CD4-positive, alpha-beta T cell treated with Interleukin-12 subunit alpha and Interleukin-12 subunit beta, for 1 hour (primary cell): ENCODE measurements around the gene MRPS15.
A peak's percentile ranks its signal among the peaks of the same experiment; 100 is the strongest.
"Not testable (repeated sequence)": the region's sequence is repeated elsewhere in the genome, so short reads cannot be mapped to it uniquely, and the experiment has no call there.

Experiments
- DNase-seq: peaks from one replicate; pipeline ENCODE4 v3.0.0-alpha.2; 2020

Gene MRPS15

DNA sequence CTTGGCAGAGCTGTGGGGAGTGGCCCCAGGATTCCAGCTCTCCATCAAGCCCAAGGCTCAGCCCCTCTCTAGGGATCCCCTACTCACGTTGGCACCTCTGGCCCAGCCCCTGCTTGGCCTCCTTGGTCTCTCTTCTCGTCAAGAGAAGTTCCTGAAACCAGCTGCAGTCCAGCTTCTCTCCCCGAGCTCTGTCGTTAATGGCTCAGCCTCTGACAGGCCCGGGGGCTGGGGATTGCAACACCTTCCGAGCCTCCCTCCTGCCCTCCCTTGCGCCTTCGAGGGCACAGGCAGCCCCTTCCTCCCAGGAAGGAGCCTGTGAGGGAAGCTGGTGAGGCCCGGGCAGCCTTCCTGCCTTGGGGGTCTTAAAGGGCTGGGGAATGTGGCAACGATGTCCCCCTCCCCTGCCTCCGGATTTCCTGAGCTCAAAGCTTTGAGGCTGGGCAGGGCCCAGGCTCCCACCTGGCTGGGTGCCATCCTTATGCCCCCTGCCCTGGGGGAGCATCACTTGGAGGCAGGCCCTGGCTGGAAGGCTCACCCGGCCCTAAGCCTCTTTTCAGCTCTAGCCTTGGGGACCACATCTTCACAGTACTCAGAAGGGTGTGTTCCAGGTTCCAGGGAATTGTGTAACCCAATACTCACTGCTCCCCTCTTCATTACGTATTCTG is 18.7 kb upstream of the MRPS15 start, which contains the start of gene CSF3R:
CSF3R (minus strand) TSS at position 190 of the 665 bp plus-strand sequence. CDS start 3,417 bp downstream, outside the sequence.
- no peak for DNase-seq

DNA sequence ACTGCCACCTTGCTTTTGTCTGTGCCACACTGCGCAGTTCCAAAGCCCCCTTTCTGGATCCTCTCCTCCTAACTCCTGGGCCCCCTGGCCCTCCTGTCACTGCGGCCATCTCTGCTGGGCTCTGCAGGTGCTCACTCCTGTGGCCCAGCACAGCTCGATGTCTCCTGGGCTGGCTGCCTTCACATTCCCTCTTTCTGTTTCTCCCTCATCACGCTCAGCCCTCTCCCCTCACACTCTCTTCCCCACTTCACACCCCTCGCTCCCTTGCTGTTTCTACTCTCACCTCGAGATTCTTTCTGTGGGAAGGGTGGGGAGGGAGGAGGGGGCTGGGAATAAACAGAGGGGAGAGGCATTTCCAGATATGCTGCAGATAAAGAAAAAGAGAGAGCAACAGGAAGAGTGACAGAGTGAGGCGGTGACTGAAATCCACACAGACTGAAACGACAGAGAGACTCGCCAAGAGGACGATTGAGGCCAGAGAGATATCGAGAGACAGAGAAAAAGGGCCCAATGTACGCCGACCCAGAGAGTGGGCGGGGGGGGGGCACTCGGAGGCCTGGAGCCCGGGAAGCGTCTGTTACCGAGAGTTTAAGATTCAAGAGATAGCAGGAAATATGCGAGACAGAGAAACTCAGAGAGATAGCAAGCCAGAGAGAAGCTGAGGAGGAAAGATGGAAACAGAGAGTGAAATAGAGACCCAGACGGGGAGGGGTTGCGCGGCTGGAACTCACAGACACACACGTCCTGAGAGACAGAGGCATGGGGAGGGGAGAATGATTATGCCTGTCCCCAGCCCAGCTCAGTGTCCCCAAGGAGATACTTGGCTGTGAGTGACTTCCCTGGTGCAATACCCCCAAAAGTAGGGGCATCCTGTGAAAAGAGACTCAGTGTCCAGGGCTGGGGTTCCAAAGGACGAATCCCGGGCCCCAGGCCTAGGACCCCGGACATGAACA is 17.9 kb upstream of the MRPS15 start:
- DNase-seq = no peak

DNA sequence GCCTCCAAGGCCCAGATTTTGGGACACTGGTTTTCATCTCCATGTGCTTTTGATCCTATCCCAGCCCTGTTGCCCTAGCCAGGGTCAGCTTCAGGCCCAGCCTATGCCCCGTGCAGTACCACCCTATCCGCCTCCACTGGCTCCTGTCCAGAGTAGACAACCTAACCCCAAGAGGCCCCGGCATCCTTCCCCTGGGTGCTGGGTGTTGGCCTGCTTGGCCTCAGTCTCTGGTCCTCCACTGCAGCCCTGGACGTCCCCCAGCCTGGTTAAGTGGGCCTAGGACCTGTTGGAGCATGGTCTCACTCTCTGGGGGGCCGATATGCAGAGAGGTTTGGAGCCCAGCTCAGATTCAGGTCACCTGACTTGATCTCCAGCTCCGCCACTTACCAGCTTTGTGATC is 16.9 kb upstream of the MRPS15 start:
- no peak for DNase-seq

DNA sequence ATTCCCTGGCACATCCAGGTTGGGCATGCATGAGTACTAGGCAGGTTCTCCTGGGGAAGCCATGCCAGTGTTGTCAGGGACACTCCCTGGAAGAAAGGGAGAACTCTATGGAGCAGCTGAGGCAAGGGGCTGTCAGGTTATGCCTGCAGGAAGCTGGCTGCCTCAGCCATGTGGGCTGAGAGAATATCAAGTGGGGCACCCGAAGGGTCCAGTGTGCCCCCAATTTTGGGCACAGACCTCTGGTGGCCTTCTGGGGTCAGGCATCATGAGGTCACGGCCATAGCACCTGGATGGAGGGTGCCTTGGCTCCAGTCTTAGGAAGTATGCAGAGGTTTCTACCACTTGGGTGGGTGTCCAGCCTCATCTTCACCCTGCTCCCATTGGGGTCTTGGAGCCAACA is 16.0 kb upstream of the MRPS15 start:
- DNase-seq = no peak

DNA sequence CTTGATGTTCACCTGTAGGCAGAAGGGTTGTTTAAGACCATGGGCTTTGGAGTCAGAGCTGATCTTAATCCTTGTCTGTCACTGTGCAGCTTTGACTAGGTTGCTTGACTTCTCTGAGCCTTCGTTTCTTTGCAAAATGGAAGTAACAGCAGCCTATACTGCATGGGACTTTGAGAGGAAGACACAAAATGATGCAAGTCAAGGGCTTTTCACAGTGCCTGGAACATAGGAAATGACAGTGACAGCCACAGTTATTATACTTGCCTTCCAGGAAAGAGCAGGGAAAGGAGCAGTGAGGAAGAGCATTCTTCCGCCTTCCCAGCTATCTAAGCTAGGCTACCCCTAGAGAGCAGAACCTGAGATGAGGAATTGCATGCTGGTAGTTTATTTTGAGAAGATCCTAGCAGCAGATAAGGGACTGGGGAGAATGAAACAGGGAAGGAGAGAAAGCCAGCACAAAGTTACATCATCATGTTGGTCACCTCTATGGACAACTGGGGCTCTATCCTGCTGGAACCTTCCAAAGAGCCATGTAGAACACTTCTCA is 15.4 kb upstream of the MRPS15 start:
- DNase-seq = no peak

DNA sequence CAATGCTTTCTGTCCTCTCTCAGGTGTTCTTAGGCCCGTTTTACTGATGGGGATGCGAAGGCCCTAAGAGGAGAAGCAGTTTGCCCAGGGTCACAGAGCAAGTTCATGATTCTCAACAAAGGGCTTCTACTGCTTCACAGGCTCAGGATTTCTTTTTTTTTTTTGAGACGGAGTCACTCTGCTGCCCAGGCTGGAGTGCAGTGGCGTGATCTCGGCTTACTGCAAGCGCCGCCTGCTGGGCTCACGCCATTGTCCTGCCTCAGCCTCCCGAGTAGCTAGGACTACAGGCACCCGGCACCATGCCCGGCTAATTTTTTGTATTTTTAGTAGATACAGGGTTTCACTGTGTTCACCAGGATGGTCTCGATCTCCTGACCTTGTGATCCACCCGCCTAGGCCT is 13.4 kb upstream of the MRPS15 start:
- DNase-seq = not testable (repeated sequence)

DNA sequence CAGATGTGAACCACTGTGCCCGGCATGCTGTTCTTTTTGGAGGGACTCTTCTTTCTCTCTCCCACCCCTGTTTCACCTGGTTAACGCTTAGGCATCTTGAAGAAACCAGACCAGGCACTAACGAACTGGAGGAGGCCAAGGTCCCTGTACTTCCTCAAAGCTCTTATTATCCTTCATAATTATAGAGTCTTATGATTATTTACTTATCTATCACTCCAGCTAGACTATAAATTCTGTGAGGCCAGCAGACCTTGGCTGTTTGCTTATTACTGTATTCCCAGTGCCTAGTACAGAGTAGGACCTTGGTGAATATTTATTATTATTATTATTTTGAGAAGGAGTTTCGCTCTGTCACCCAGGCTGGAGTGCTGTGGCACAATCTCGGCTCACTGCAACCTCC is 12.8 kb upstream of the MRPS15 start:
- no peak for DNase-seq

DNA sequence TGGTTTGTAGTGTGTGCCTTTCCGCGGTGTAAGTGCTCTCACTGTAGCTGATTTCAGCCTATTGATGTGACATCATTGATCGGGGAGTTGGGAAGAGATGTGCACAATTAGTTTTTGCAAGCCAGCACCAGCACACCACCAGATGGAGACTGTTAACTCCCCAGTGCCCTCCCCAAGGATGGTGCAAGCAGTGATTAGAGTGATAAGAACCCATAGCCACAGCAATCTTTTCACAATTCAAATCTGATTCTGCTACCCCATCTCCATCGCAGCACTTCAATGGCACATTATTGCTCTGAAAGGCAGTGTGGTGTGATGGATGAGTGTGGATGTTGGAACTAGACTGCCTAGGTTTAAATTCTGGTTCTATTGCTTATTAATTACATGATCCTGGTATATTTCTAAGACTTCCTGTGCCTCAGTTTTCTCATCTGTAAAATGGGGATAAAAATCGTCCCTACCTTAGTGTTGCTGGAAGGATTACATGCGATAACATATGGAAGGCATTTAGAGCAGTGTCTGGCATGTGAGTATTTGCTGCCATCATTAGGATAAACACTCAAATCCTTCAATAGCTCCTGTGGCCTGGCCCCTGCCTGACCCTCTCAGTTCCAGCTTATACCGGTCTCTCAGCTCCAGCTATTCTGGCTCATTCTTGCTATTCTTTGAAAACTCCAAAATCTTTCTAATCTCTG is 11.9 kb upstream of the MRPS15 start:
- DNase-seq = no peak

DNA sequence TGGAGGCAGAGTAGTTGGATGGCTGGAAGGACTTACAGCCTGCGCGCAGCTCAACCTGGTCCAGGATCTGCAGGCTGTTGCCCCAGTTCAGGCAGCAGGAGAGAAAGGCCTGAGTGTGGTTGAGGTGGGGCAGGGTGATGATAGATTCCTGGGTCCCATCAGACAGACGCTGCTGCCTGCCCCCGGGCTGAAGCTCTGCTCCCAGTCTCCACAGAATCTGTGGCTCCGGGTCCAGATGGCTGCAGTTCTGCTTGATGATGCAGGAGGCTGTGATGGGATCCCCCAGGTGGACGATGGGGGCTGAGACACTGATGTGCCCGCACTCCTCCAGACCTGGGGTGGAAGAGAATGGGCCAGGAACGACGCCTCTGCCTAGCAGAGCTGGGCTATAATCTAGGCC is 11.2 kb upstream of the MRPS15 start:
- no peak for DNase-seq

DNA sequence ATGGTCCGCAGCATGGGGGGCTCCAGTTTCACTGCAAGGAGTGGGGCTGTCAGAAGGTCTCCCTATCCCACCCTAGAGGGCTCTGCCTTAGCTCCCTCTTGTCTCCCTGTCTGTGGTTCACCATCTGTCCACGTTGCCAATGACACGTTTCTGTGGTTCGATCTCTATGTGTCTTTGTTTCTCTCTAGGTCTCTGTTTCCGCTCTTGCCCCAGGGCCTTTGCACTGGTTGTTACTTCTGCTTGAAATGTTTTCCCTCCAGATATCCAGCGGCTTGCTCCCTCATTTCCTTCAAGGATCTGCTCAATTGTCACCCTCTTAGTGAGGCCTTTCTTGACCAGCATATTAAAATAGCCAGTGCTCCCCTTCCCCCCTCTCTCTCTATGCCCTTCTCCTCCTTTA is 8.5 kb upstream of the MRPS15 start:
- DNase-seq = no peak

DNA sequence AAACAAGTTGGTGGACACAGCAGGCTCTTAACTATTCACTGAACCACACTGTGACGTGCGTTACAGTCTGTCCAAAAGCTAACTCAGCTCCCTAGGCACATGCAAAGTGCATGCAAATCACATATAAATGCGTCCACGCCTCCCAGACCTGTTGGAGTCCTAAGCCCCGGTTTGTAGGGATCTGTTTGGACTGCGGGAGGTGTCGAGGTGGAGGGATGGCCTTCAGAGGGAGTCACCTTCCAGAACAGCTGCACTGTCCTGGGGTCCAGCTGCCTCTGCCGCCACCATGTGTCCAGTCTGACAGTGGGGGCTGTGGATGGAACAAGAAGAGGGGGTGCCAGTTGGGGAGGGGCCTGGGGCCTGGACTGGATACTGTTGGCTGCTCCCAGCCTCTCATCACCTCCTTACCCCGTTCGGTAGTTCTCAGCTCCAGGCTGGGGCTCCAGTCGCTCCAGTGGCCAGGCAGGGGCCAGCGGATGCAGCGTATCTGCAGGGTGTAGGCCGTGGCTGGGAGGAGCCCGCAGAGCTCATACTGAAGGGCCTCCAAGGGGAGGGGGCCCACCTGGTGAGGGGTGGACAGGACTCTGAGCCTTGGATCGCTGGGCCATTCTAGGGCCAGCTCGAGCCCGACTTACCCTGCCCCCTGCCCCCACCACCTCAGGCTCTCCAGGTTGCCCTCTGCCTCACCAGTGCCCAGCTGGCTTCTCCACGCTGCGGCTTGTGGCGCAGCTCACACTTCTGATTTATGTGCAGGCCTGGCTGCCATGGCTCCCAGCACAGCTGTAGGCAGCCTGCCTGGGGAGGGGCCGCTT is 7.9 kb upstream of the MRPS15 start:
- DNase-seq = no peak

DNA sequence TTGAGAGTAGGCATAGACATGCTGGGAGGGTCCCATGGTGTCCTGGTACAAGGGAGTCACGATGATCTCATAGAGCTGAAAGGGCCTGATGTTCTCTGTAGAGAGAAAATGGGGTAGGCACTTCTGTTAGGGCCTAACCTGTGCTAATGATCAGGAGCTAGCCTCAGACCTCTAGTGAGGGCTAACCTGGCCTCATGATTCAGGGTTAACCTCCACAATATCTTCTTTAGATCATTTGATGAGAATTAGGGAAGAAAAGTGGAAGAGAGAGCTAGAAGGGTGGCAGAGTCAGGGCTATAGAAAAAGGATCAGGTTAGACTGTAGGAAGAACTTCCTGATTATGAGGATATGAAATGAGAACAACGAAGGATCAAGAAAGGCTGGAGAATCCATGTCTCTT is 5.0 kb upstream of the MRPS15 start:
- DNase-seq = no peak

DNA sequence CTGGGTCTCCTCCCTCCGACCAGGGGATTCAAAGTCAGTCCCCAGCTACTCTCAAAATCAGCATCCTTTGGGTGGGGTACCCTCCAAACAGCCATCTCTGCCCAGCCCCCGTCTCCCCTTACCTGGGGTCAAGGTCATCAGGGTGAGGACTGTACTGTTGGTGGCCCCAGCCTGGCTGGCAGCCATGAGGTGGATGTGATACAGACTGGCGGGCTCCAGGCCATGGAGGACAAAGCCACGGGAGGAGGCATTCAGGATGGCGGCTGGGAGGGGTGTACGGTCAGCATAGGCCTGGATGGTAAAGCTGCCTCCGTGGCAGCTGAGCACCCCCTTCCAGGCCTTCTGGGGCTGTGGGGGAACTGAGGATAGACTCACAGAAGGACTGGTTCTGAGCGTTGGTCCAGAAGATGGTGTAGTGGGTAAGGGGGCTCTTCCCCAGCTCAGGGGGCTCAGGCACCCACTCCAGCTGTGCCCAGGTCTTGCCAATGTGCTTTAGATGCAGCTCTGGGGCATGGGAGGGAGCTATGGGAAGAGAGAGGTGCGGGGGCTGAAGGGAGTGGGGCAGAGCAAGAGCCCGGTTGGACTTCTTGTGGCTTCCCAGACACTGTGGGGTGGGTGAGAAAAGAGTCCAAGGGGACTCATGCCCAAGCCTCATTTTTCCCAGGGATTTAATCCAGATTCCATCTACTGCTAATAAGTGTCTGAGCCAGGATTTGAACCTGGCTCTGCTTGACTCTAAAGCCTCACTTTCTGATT is 3.7 kb upstream of the MRPS15 start:
- no peak for DNase-seq

DNA sequence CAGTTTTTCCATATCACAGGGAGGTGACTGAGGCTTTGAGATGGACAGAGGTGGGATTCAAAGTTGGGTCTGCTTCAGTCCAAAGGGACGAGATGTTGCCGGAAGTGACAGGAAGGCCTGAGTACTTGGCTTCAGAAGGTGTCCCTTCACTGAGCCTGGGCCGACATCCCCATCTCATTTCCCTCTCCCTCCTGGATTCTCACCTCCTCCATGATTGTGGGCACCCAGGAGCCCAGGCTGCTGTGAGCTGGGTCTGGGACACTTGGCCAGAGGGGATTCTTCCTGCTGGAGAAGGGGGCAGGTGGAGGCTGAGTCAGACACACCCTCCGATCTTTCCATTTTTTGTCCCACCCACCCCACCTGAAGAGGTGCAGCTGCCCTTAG is 2.8 kb upstream of the MRPS15 start:
- no peak for DNase-seq

DNA sequence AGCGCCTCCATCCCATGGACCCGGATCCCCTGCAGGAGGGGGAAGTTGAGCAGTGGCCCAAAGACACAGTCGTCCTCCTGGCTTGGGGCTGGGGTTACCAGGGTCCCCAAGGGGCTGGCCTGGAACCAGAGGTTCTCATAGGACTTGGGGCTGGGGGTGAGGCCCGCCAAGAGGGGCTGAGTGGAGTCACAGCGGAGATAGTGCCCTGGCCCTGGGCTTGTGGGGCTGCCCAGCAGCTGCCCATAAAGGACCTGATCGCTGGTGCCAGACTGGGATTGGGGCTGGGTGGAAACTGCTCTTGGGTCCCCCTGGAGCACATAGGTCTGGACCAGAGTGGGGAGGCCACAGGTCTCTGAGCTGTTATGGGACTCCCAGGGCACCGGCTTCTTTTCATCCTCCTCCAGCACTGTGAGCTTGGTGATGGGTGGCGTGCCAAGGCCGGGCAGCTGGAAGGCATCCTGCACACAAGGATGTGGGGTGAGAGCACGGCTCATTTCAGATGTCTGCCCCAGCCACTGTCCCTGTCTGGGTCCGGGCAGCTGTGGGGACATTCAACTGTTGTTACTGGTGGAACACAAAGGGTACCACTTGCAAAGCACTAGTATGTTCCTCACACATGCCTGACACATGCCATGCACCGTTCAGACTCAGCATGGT is 2.3 kb upstream of the MRPS15 start:
- no peak for DNase-seq

DNA sequence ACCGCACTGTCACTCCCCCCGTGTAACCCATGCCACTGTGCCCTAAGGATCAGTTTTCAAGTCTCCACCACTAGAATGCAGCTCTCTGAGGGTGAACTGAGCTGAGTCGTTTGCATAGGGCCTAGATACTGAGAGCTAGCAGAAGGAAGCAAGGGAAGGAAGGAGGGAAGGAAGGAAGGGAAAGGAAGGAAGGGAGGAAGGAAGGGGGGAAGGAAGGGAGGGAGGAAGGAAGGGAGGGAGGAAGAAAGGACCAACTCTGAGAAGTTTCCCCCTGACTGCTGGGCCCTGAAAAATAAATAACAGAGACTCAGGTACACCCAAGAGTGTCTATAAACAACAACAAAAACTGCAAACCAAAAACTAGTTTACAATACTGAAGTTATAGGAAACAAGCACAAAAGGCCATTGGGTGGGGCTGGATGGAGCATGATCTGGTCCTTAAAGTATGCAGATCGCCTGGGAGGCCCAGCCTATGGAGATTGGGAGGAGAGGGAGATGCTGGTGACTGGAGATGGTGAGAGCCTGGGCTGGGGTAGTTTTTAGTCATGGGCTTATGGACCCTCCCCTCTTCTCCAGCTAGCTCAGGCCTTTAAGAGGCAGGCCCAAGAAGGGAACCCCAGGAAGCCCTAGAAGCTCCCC is 1.7 kb upstream of the MRPS15 start:
- no peak for DNase-seq

DNA sequence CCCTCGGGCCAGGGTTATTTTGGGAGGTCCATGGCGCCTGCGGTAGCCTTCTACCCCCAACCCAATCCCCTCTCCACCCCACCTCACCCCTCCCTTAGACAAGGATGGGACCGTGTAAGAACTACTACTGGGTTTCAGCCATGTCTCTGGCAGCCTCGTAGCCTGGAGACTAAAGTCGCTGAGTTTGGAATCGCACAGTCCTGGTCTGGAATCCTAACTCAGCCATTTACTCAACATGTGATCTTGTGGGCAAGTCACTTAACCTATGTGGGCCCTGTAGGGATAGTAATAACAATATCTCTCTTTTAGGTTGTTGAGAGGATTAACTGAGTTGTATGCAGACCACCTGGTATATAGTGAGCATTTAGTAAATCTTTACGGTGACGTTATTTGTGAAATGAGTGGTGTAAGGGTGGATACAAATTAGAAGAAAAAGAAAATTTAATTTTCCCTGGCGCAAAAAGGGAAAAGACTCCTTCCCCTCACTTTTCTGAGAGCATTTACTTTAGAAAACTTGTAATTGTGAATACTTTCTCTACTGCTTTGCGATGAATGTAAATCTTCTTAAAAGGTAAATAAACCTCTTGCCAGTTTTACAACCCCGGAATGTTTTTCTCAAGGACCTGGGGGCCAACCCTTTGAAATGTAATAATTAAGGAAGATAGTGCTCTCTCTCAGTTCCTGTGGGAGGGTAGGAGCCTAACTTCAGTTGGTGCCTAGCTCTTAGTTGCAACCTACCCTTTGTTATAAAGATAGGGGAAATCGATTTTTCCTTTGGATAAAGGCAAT is 615 bp upstream of the MRPS15 start:
- no peak for DNase-seq

DNA sequence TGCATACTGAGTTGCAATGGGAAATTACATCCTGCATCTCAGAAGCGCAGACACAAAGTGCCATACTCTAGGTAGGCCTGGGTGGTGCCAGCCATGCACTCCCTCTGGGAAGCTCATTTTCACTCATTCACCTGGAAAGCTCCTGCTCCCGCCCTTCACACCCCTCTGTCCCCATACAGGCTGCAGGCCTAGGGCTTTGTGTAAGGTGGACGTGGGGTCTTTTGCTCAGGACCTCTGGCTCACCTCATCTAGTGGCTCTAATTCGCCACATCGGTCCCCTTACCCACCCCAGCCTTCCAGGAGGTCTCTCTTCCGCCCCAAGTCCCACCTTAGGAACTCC is 751 bp downstream of the MRPS15 start:
- DNase-seq = no peak

DNA sequence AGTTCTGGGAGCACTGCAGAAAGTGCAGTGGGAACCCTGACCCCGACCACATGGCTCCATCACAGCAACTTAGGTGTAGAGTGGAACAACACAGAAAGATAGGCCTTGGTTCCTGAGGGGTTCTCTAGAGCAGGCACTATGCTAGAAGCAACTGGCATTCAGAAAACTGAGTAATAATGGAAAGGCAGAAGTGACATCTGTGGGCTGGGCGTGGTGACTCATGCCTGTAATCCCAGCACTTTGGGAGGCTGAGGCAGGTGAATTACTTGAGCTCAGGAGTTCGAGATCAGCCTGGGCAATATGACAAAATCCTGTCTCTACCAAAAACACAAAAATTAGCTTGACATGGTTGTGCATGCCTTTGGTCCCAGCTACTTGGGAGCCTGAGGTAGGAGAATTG is 5.3 kb downstream of the MRPS15 start:
- DNase-seq = no peak

DNA sequence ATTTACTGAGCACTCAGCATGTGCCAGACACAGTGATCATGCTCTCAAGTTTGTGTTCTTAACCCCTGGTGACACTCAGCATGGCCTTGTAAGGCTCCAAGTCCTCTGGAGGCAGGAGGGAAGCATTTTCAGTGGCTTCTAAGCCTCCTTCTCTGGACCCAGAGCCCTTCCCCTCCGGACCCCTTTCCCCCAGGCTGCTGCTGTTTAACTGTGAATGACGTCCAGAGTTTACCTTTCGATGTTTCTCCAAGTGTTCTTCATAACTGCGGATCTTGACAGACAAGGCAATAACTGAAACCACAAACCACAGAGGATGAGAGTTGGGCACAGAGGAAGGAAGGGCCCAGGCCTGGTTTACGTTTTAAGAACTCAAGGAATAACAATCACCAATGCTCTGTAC is 6.5 kb downstream of the MRPS15 start:
- DNase-seq = peak; percentile 18
